ENCODE measurements around the gene ATAD3A. TPM values are rescaled to one million over a fixed set of nuclear protein-coding genes. Genes with fewer than 3 reads are reported as not detected.
"Not testable (repeated sequence)": the region's sequence is repeated elsewhere in the genome, so short reads cannot be mapped to it uniquely, and the experiment has no call there.

Gene ATAD3A
- total RNA-seq, 1 donor from 2014 or later, result 28.7 TPM

GRCh38 chr1:1556505-1556904 lies 44.5 kb downstream of the ATAD3A start:
- Histone ChIP-seq H3K27me3 (ENCODE audit: control insufficient read depth, insufficient read depth, low read length) (no peaks in the 10 kb centered on the region), H3K4me3 (ENCODE audit: low read depth, low read length) (no peak overlapping the region), H3K36me3 (ENCODE audit: control insufficient read depth, insufficient read depth, low read length) (peaks cover 7% of the 10 kb centered on the region)
- no peak for TF ChIP-seq CTCF (IDR thresholded peaks at IDR 0.05; ENCODE audit: insufficient read depth, low read length, severe bottlenecking)
- FAIRE-seq (no peak), DNase-seq (ENCODE audit: low read depth) (no peak)

GRCh38 chr1:1556961-1557360 lies 45.0 kb downstream of the ATAD3A start:
- not testable (repeated sequence) for H3K27me3 ChIP-seq (ENCODE audit: control insufficient read depth, insufficient read depth, low read length); H3K4me3 ChIP-seq (ENCODE audit: low read depth, low read length); DNase-seq (ENCODE audit: low read depth); FAIRE-seq
- H3K36me3 ChIP-seq (ENCODE audit: control insufficient read depth, insufficient read depth, low read length), result peaks cover 12% of the 10 kb centered on the region

DNA sequence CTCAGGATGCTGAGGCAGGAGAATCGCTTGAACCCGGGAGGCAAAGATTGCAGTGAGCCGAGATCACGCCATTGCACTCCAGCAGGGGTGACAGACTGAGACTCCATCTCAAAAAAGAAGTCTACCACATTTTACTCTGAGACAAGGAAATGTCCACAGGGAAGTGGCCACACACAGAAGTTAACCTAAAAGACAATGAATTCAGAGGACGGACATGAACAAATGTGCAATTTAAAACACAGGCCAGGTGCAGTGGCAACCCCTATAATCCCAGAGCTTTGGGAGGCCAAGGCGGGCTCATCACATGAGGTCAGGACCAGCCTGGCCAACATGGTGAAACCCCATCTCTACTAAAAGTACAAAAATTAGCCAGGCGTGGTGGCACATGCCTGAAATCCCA lies 45.7 kb downstream of the ATAD3A start:
- H3K36me3 ChIP-seq (ENCODE audit: control insufficient read depth, insufficient read depth, low read length), result peaks cover 16% of the 10 kb centered on the region
- H3K4me3 ChIP-seq (ENCODE audit: low read depth, low read length); FAIRE-seq; DNase-seq (ENCODE audit: low read depth); H3K27me3 ChIP-seq (ENCODE audit: control insufficient read depth, insufficient read depth, low read length): not testable (repeated sequence)

DNA sequence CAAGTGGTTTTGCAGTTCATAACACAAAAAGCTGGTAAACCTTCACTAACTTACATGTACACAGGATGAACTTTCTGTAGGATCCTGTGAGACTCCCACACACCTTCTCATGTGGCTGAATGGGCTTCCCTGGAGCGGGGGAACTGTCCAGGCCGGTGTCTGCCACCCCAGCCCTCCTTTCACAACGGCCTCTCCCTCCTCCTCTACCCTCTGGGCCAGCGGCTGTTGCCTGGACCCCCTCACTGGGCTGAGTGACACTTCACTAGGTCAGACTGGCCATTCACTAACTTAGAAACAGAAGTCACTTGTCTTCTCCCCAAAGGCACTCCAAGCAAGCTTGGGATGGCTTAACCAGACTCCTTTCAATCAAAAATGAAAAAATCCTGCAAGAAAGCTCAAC lies 46.6 kb downstream of the ATAD3A start:
- DNase-seq (ENCODE audit: low read depth), result no peak
- Histone ChIP-seq H3K4me3 (ENCODE audit: low read depth, low read length) (no peak overlapping the region), H3K27me3 (ENCODE audit: control insufficient read depth, insufficient read depth, low read length) (no peaks in the 10 kb centered on the region), H3K36me3 (ENCODE audit: control insufficient read depth, insufficient read depth, low read length) (peaks cover 18% of the 10 kb centered on the region)
- no peak for FAIRE-seq
- TF ChIP-seq CTCF (IDR thresholded peaks at IDR 0.05; ENCODE audit: insufficient read depth, low read length, severe bottlenecking), result no peak

- Histone ChIP-seq H3K4me3 (ENCODE audit: low read depth, low read length) (no peak overlapping the region), H3K27me3 (ENCODE audit: control insufficient read depth, insufficient read depth, low read length) (no peaks in the 10 kb centered on the region), H3K36me3 (ENCODE audit: control insufficient read depth, insufficient read depth, low read length) (peaks cover 20% of the 10 kb centered on the region)
- TF ChIP-seq CTCF (IDR thresholded peaks at IDR 0.05; ENCODE audit: insufficient read depth, low read length, severe bottlenecking), result no peak
- DNase-seq (ENCODE audit: low read depth), result no peak
- no peak for FAIRE-seq
Measured at GRCh38 chr1:1559066-1559465, 47.1 kb downstream of the ATAD3A start.

DNA sequence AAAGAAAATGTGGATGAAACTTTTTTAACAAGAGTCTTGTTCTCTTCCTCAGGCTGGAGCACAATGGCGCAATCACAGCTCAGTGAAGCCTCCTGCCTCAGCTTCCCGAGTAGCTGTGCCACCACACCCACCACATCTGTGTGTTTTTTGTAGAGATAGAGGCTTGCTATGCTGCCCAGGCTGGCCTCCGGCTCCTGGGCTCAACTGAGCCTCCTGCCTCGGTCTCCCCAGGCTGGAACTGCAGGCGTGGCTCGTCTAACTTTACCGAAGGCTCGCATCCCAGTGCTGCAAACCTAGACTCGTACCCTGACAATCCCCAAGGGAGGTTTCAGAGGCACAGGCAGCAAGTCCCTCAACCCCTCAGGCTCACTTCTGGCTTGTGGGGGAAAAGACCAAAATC lies 48.2 kb downstream of the ATAD3A start:
- FAIRE-seq (no peak), DNase-seq (ENCODE audit: low read depth) (no peak)
- Histone ChIP-seq H3K36me3 (ENCODE audit: control insufficient read depth, insufficient read depth, low read length) (peaks cover 25% of the 10 kb centered on the region), H3K4me3 (ENCODE audit: low read depth, low read length) (no peak overlapping the region), H3K27me3 (ENCODE audit: control insufficient read depth, insufficient read depth, low read length) (no peaks in the 10 kb centered on the region)
- TF ChIP-seq CTCF (IDR thresholded peaks at IDR 0.05; ENCODE audit: insufficient read depth, low read length, severe bottlenecking), result no peak

DNA sequence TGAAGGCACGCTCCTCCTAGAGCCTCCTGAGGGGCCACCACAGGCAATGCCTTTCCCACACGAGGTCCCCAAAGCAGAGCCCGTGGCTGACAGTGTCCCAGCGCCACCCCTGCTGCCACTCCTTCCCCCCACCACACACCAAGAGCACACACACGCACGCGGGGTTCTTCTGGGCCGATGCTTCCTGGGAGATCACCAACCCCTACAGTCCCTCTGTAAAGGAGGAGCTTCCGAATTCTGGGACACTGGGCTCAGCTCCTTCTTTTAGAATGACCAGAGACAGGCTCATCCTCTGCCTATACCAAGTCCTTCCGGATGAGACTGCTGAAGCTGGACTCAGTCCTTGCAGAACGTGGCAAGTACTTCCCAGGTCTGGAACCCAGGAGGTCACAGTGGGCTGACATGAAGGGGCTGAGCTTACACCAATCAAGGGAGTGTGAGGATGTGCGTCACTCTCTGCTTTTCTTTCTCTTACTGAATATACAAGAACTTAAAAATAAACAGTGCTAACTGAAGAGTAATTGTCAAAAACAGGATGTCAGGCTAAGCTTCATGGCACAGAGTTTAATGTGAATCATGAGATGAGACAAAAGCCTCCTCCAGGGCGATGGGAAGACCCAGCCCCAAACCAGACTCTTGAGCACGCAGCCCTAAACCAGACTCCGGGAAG lies 50.0 kb downstream of the ATAD3A start:
- no peak overlapping the region for H3K4me3 ChIP-seq (ENCODE audit: low read depth, low read length)
- no peaks in the 10 kb centered on the region for H3K27me3 ChIP-seq (ENCODE audit: control insufficient read depth, insufficient read depth, low read length)
- H3K36me3 ChIP-seq (ENCODE audit: control insufficient read depth, insufficient read depth, low read length), result peaks cover 28% of the 10 kb centered on the region
- FAIRE-seq (no peak), DNase-seq (ENCODE audit: low read depth) (no peak)
- no peak for TF ChIP-seq CTCF (IDR thresholded peaks at IDR 0.05; ENCODE audit: insufficient read depth, low read length, severe bottlenecking)
